PFSK-1 (cell line): ENCODE results near the gene CAMTA1.

Experiments used
- FOXP2 ChIP-seq: optimal IDR thresholded peaks from 2 replicates; pipeline ENCODE3; 2011; ENCODE audit warnings: borderline replicate concordance, control low read depth, inconsistent platforms; ENCODE audit not compliant: insufficient read depth; ENCODE audit errors: extremely low read length, extremely low read depth
- POLR2AphosphoS5 ChIP-seq: IDR thresholded peaks from 2 replicates; pipeline ENCODE4 v1.6.1; 2012; ENCODE audit warnings: low read depth, mild to moderate bottlenecking, control low read depth, low read length, moderate library complexity
- REST ChIP-seq, 2 experiments: IDR thresholded peaks; 2 replicates each; pipeline versions ENCODE4 v1.6.1 to v1.8.0; 2011 to 2012; ENCODE audit warnings: low read depth in 2 of 2, low read length in 2 of 2, control low read depth in 1 of 2, inconsistent platforms in 1 of 2, mild to moderate bottlenecking in 1 of 2, moderate library complexity in 1 of 2; ENCODE audit not compliant: insufficient read depth in 1 of 2
- SIN3A ChIP-seq: IDR thresholded peaks from 2 replicates; pipeline ENCODE4 v1.6.1; 2012; ENCODE audit warnings: mild to moderate bottlenecking, low read length, moderate library complexity, borderline replicate concordance; ENCODE audit not compliant: insufficient read depth
- TAF1 ChIP-seq: IDR thresholded peaks from 2 replicates; pipeline ENCODE4 v1.6.1; 2012; ENCODE audit warnings: low read length, control low read depth, borderline replicate concordance; ENCODE audit not compliant: insufficient read depth

CAMTA1 gene

DNA sequence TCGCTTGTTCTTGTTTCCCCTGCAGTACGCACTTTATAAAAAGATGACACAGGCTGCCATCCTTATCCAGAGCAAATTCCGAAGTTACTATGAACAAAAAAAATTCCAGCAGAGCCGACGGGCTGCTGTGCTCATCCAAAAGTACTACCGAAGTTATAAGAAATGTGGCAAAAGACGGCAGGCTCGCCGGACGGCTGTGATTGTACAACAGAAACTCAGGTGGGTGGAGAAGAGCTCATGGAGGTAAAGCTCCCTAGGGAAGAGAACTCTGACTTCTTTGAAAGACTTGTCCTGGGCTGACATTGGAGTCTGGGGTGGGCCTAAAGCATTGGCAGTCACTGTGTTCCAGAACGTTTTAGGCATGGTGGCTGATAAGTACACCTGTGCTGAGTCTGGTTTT is 965.9 kb downstream of the CAMTA1 start:
- TF ChIP-seq SIN3A (no peak), POLR2AphosphoS5 (no peak), TAF1 (no peak), FOXP2 (no peak), REST (IDR thresholded peaks at IDR 0.05; ENCODE audit: insufficient read depth in 1 of 2, low read depth in 2 of 2, low read length in 2 of 2) (no peak)

DNA sequence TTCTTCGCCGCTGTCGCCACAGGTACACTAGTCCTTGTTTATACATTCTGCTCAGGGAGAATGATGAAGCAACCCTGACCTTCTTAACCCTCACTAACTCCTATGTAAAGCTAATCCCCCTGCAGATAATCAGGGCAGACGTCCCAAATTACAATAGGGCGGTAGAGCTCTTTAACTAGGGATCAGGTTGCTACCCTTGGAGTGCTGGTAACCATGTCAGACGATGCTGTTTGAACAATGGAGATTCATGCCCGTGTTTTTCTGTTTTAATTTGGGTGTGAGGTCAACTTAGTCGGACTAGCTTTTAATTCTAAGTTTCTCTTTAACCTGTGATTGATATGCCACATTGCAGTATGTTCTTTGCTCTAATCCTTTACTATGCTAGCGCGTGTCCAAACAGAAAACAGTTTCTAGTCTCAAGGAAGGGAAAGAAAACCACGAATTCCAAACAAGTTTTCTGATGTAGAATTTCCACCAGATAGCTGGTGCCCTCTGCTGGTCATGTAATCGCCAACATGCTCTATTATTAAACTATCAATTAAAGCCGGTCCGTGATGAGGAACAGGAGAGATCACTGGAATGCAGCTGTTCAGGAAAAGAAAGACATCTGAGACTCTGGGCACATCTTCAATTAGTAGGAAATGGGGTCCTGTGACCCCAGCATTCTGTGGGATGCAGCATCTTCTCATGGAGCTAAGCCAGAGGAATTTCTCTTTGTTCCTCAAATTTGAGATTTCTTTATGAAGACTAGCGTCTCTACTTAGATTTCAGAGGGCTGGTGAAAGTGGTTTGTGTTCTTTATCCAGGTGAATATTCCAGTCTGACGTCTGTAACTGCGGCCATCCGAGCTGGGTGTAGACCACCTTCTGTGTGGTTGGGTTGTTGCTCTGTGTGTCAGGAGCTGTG is 967.5 kb downstream of the CAMTA1 start:
- TF ChIP-seq POLR2AphosphoS5, result no peak

GRCh38 chr1:7753641-7754040 is 968.4 kb downstream of the CAMTA1 start:
- TF ChIP-seq TAF1 (no peak), REST (IDR thresholded peaks at IDR 0.05; ENCODE audit: insufficient read depth in 1 of 2, low read depth in 2 of 2, low read length in 2 of 2) (no peak), POLR2AphosphoS5 (no peak), SIN3A (no peak), FOXP2 (no peak)

DNA sequence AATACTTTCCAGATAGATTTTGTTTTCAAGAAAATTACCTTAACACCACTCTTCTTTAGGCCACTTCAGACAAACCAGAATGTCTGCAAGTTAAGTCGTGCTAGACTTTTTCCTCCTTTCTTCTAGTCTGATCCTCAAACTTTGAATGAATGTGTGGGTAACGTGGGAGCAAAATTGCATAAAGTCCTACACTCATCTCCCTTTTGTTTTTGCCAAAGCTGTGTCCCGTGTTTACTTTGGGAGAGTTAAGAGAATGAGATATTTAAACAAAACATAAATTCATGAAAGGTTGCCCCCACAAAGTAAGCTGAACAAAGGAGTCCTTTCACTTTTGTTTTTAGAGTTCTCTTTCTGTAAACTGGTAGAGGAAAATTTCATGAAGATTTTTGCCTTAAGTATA is 969.0 kb downstream of the CAMTA1 start:
- TF ChIP-seq SIN3A (no peak), REST (IDR thresholded peaks at IDR 0.05; ENCODE audit: insufficient read depth in 1 of 2, low read depth in 2 of 2, low read length in 2 of 2) (no peak), FOXP2 (no peak), TAF1 (no peak), POLR2AphosphoS5 (no peak)

DNA sequence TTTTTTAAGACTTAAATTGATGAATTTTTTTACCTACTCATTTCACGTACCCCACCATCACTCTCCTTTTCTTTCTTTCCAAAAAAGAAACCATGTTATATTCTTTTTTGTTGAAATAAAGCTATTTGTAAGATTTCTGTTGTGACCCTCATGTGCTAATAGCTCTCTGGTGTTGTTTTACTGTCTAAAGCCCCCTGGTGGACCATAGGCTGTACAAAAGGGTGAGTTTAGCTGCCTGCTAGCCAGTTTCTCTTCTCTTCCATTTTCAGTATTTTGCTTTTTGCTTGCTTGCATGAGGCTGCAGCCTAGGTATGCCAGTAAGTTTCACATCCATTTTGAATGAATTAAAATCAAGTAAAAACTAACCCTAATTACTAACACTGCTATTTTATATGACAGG is 970.2 kb downstream of the CAMTA1 start:
- TF ChIP-seq SIN3A (no peak), TAF1 (no peak), REST (IDR thresholded peaks at IDR 0.05; ENCODE audit: insufficient read depth in 1 of 2, low read depth in 2 of 2, low read length in 2 of 2) (no peak), POLR2AphosphoS5 (no peak), FOXP2 (no peak)
